PC-3 (cell line): ENCODE data around the gene ZNF407. TPM values are rescaled to one million over a fixed set of nuclear protein-coding genes. Genes with fewer than 3 reads are reported as not detected.

ENCODE experiments used
- ATAC-seq: fragments of 200-7000 bp; cut with Tn5 transposase; 2 replicates; pipeline ENCODE4 v1.9.1; 2020; ENCODE audit warnings: mild to moderate bottlenecking, moderate library complexity
- BruUV-seq: library from RNA; stranded (reverse); fragments of 400-500 nt; replicated peaks from 2 replicates; lab custom pipeline; 2021; lab: Mats Ljungman, UMichigan
- CTCF ChIA-PET: fragments of 300-600 bp; sonication (Branson Sonifier 250); formaldehyde crosslinking; loops from one replicate; lab custom pipeline; 2022; ENCODE audit warnings: antibody characterized with exemption; lab: Charles Lee
- POLR2A ChIA-PET: fragments of 300-600 bp; sonication (Branson Sonifier 250); formaldehyde crosslinking; loops from one replicate; lab custom pipeline; 2022; ENCODE audit warnings: antibody characterized with exemption; ENCODE audit not compliant: unreplicated experiment; lab: Charles Lee
- DNase-seq: peaks from one replicate; pipeline ENCODE4 v3.0.0-alpha.2; 2015
- H2AFZ ChIP-seq: fragments of 300-600 bp; sonication (generic); 2 replicates; pipeline ENCODE4 v1.6.0; 2016; ENCODE audit warnings: antibody characterized with exemption, low read length
- H3F3A ChIP-seq: fragments of 300-600 bp; sonication (generic); one replicate; pipeline ENCODE4 v1.6.0; 2017; ENCODE audit warnings: antibody characterized with exemption, low read length, control low read depth, mild to moderate bottlenecking; ENCODE audit not compliant: unreplicated experiment
- H3K27ac ChIP-seq: fragments of 300-600 bp; sonication (generic); 2 replicates; pipeline ENCODE4 v1.5.1; 2016; ENCODE audit warnings: mild to moderate bottlenecking, low read length
- H3K27me3 ChIP-seq: fragments of 300-600 bp; sonication (generic); 2 replicates; pipeline ENCODE4 v1.6.1; 2016; ENCODE audit warnings: low read length, mixed read lengths
- H3K36me3 ChIP-seq: fragments of 300-600 bp; sonication (generic); 2 replicates; pipeline ENCODE4 v1.6.1; 2016; ENCODE audit warnings: low read depth, mixed run types, low read length, mixed read lengths
- H3K4me1 ChIP-seq: fragments of 300-600 bp; sonication (generic); 2 replicates; pipeline ENCODE4 v1.5.1; 2016; ENCODE audit warnings: low read length; ENCODE audit not compliant: insufficient read depth
- H3K4me2 ChIP-seq: fragments of 300-600 bp; sonication (generic); 2 replicates; pipeline ENCODE4 v1.6.0; 2016; ENCODE audit warnings: low read length
- H3K4me3 ChIP-seq: fragments of 300-600 bp; sonication (generic); 2 replicates; pipeline ENCODE4 v1.5.1; 2016; ENCODE audit warnings: mild to moderate bottlenecking, low read length, mixed read lengths
- H3K79me2 ChIP-seq: fragments of 300-600 bp; sonication (generic); 2 replicates; pipeline ENCODE4 v1.6.1; 2017; ENCODE audit warnings: low read length, mixed read lengths
- H3K9ac ChIP-seq: fragments of 300-600 bp; sonication (generic); 2 replicates; pipeline ENCODE4 v1.6.0; 2016; ENCODE audit warnings: mild to moderate bottlenecking, low read length
- H3K9me2 ChIP-seq: fragments of 300-600 bp; sonication (generic); replicated peaks from 2 replicates; pipeline ENCODE4 v1.6.1; 2016; ENCODE audit warnings: mixed run types, low read length, mixed read lengths
- H3K9me3 ChIP-seq: fragments of 300-600 bp; sonication (generic); 2 replicates; pipeline ENCODE4 v1.6.1; 2016; ENCODE audit warnings: low read length, mixed read lengths
- H4K20me1 ChIP-seq: fragments of 300-600 bp; sonication (generic); 2 replicates; pipeline ENCODE4 v1.6.1; 2016; ENCODE audit warnings: low read length, mixed read lengths
- EZH2 ChIP-seq: fragments of 300-600 bp; sonication (generic); IDR thresholded peaks from one replicate; pipeline ENCODE4 v1.6.1; 2017; ENCODE audit warnings: antibody characterized with exemption, mild to moderate bottlenecking, low read length; ENCODE audit not compliant: unreplicated experiment
- EZH2phosphoT487 ChIP-seq: fragments of 300-600 bp; sonication (generic); IDR thresholded peaks from 2 replicates; pipeline ENCODE4 v1.6.1; 2018; ENCODE audit warnings: mild to moderate bottlenecking, antibody characterized with exemption, low read length, borderline replicate concordance
- intact Hi-C: fragments of 100-400 bp; cut with micrococcal nuclease; formaldehyde crosslinking; loops from 2 replicates; pipeline ENCODE4 v1.9.0; 2023
- total RNA-seq: library from RNA; depleted of rRNA; stranded (reverse); fragments of >200 nt; gene quantifications from 2 replicates; pipeline ENCODE4 v1.2.3, GENCODE V29; 2014
- TF ChIP-seq, protein P1 (sequence below): fragments of 300-600 bp; sonication (generic); conservative IDR thresholded peaks from 2 replicates; pipeline ENCODE4 v1.5.1; 2017; ENCODE audit warnings: antibody characterized with exemption, low read depth, mild to moderate bottlenecking, low read length

Gene ZNF407
- total RNA-seq, 1 experiment from 2014 or later, result 9.3 TPM

DNA sequence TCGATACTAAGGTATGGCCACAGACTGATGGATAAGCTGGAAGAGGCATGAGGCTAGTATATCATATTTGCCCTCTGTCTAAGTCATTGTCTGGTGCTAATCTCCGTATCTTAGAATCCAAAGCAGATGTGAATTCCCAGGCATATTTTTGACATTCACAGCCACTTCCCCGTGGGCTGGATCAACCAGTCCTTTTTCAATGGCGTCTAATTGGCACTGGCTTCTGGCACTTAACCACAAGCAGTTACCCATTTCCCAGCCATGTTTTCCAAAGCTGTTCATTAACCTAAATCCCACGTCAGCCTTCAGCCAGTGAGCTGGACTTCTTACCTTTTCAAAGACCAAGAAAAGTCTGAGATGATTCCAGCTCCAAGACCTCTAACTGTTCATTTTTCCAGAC lies 20.7 kb upstream of the ZNF407 start:
- Histone ChIP-seq H3K4me2 (no peak overlapping the region), H3K79me2 (no peaks in the 10 kb centered on the region), H3K27ac (no peak overlapping the region), H3K27me3 (peaks cover 73% of the 10 kb centered on the region), H3K4me3 (no peak overlapping the region), H3K9me3 (no peaks in the 10 kb centered on the region), H4K20me1 (no peaks in the 10 kb centered on the region), H3K4me1 (no peaks in the 10 kb centered on the region), H3K9ac (no peak overlapping the region), H3K9me2 (no peaks in the 10 kb centered on the region), H3K36me3 (no peaks in the 10 kb centered on the region), H3F3A (no peaks in the 10 kb centered on the region), H2AFZ (no peak overlapping the region)
- no peak for ATAC-seq
- no peak for TF ChIP-seq EZH2
- TF ChIP-seq, protein P1, sequence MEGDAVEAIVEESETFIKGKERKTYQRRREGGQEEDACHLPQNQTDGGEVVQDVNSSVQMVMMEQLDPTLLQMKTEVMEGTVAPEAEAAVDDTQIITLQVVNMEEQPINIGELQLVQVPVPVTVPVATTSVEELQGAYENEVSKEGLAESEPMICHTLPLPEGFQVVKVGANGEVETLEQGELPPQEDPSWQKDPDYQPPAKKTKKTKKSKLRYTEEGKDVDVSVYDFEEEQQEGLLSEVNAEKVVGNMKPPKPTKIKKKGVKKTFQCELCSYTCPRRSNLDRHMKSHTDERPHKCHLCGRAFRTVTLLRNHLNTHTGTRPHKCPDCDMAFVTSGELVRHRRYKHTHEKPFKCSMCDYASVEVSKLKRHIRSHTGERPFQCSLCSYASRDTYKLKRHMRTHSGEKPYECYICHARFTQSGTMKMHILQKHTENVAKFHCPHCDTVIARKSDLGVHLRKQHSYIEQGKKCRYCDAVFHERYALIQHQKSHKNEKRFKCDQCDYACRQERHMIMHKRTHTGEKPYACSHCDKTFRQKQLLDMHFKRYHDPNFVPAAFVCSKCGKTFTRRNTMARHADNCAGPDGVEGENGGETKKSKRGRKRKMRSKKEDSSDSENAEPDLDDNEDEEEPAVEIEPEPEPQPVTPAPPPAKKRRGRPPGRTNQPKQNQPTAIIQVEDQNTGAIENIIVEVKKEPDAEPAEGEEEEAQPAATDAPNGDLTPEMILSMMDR, result no peak
- TF ChIP-seq EZH2phosphoT487, result no peak
- CTCF ChIA-PET, result no interaction called here
- DNase-seq, result no peak
- no TSS peak for BruUV-seq
- intact Hi-C loops, result no loop called here
- POLR2A ChIA-PET, result no interaction called here

DNA sequence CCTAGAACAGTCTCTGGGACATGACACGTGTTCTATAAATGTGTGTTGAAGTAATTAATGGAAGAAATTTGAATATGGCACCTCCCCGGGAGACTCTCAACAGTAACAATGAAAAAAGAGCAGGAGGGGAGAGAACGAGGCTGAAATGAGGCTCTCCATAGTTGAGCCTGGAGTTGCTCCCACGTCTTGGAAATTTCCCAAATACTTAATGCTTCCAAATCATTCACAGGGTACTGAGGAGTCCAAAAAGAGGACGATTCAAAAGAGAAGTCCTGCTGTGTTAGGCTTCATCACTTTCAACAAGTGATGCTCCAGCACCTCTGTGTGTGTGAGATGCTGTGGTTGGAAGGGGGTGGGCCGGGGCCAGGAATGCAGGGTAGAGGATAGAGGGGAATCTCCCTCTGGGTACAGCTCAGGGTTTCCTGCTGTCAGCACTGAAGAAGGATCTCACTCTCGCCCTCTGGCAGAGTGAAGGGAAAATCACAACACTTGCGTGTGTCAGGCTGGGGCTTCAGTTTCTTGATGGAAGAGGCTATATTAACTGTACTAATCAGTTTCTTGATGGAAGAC lies 18.1 kb upstream of the ZNF407 start:
- Histone ChIP-seq H3F3A (no peaks in the 10 kb centered on the region), H3K27me3 (peaks cover 75% of the 10 kb centered on the region), H3K4me3 (no peak overlapping the region), H3K4me2 (no peak overlapping the region), H3K4me1 (no peaks in the 10 kb centered on the region), H4K20me1 (no peaks in the 10 kb centered on the region), H2AFZ (no peak overlapping the region), H3K36me3 (no peaks in the 10 kb centered on the region), H3K9me2 (no peaks in the 10 kb centered on the region), H3K27ac (no peak overlapping the region), H3K9ac (no peak overlapping the region), H3K79me2 (no peaks in the 10 kb centered on the region), H3K9me3 (no peaks in the 10 kb centered on the region)
- no peak for TF ChIP-seq EZH2phosphoT487
- no peak for TF ChIP-seq EZH2
- TF ChIP-seq, protein P1, result no peak
- POLR2A ChIA-PET, result no interaction called here
- CTCF ChIA-PET, result no interaction called here
- BruUV-seq, result no TSS peak
- intact Hi-C loops, result no loop called here
- DNase-seq (no peak), ATAC-seq (no peak)

DNA sequence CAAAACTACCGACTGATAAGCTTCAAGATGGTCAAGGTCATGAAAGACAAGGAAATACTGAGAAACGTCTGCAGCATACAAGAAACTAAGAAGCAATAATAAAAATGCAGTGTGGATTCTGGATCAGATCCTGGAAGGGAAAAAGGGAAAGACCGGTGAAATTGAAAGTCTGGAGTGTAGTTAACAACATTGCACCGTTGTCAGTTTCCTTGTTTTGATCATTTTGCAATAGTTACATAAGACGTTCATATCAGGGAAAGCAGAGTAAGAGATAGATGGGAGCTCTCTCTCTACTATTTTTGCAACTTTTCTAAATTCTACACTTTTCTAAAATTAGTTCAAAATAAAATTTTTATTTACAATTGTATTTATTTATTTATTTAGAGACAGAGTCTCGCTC lies 15.0 kb upstream of the ZNF407 start:
- H4K20me1 ChIP-seq, result no peaks in the 10 kb centered on the region
- H3K27me3 ChIP-seq, result peaks cover 81% of the 10 kb centered on the region
- no TSS peak for BruUV-seq
- no peaks in the 10 kb centered on the region for H3K9me2 ChIP-seq
- no peak for ATAC-seq
- TF ChIP-seq, protein P1, result no peak
- TF ChIP-seq EZH2phosphoT487 (no peak), EZH2 (no peak)
- no peaks in the 10 kb centered on the region for H3F3A ChIP-seq
- no peak overlapping the region for H3K4me2 ChIP-seq
- no peak overlapping the region for H3K27ac ChIP-seq
- H3K4me3 ChIP-seq, result no peak overlapping the region
- DNase-seq, result no peak
- intact Hi-C loops, result no loop called here
- CTCF ChIA-PET, result no interaction called here
- H3K9me3 ChIP-seq, result no peaks in the 10 kb centered on the region
- POLR2A ChIA-PET, result no interaction called here
- H3K4me1 ChIP-seq, result no peaks in the 10 kb centered on the region
- H3K36me3 ChIP-seq, result no peaks in the 10 kb centered on the region
- no peak overlapping the region for H2AFZ ChIP-seq
- no peak overlapping the region for H3K9ac ChIP-seq
- H3K79me2 ChIP-seq, result no peaks in the 10 kb centered on the region
